ENCODE results near the gene PFN3.
A peak's percentile ranks its signal among the peaks of the same experiment; 100 is the strongest.
"Not testable (repeated sequence)": the region's sequence is repeated elsewhere in the genome, so short reads cannot be mapped to it uniquely, and the experiment has no call there.

The PFN3 gene

GRCh38 chr5:177419046-177419445 lies 18.6 kb upstream of the PFN3 start:
- TF ChIP-seq CTCF (IDR thresholded peaks at IDR 0.05; ENCODE audit: low read depth, low read length) (no peak), EZH2phosphoT487 (IDR thresholded peaks at IDR 0.05; ENCODE audit: low read depth) (no peak)
- H3K9ac ChIP-seq (ENCODE audit: low read length), result no peak overlapping the region
- no peaks in the 10 kb centered on the region for H3K36me3 ChIP-seq (replicated peaks; ENCODE audit: low read depth, low read length)
- no peaks in the 10 kb centered on the region for H4K20me1 ChIP-seq (ENCODE audit: insufficient read depth, low read length)
- no peaks in the 10 kb centered on the region for H3K9me3 ChIP-seq (ENCODE audit: insufficient read depth, low read length)
- no peaks in the 10 kb centered on the region for H3K27me3 ChIP-seq (ENCODE audit: low read depth, low read length)
- H3K4me1 ChIP-seq (ENCODE audit: low read length), result no peaks in the 10 kb centered on the region
- no peaks in the 10 kb centered on the region for H3K79me2 ChIP-seq (ENCODE audit: low read length)
- H3K4me3 ChIP-seq (ENCODE audit: low read length), result no peak overlapping the region
- H3K27ac ChIP-seq (ENCODE audit: low read length), result no peak overlapping the region
- H3K4me2 ChIP-seq (ENCODE audit: low read length), result no peak overlapping the region
- no peak overlapping the region for H2AFZ ChIP-seq (ENCODE audit: low read depth, low read length)

- H3K9me3 ChIP-seq (ENCODE audit: insufficient read depth, low read length); H3K9ac ChIP-seq (ENCODE audit: low read length); H3K36me3 ChIP-seq (replicated peaks; ENCODE audit: low read depth, low read length); H2AFZ ChIP-seq (ENCODE audit: low read depth, low read length); H3K4me2 ChIP-seq (ENCODE audit: low read length); H3K79me2 ChIP-seq (ENCODE audit: low read length); H4K20me1 ChIP-seq (ENCODE audit: insufficient read depth, low read length); H3K27me3 ChIP-seq (ENCODE audit: low read depth, low read length); H3K4me3 ChIP-seq (ENCODE audit: low read length); H3K27ac ChIP-seq (ENCODE audit: low read length); H3K4me1 ChIP-seq (ENCODE audit: low read length): not testable (repeated sequence)
These were observed 16.6 kb upstream of the PFN3 start for GRCh38 chr5:177417081-177417480.

- Histone ChIP-seq H2AFZ (ENCODE audit: low read depth, low read length) (no peak overlapping the region), H3K4me3 (ENCODE audit: low read length) (no peak overlapping the region), H3K79me2 (ENCODE audit: low read length) (no peaks in the 10 kb centered on the region), H4K20me1 (ENCODE audit: insufficient read depth, low read length) (no peaks in the 10 kb centered on the region), H3K4me2 (ENCODE audit: low read length) (no peak overlapping the region), H3K9ac (ENCODE audit: low read length) (no peak overlapping the region), H3K9me3 (ENCODE audit: insufficient read depth, low read length) (no peaks in the 10 kb centered on the region), H3K27ac (ENCODE audit: low read length) (no peak overlapping the region), H3K36me3 (replicated peaks; ENCODE audit: low read depth, low read length) (no peaks in the 10 kb centered on the region), H3K27me3 (ENCODE audit: low read depth, low read length) (0 out of 2 replicates have a peak, but pooled peaks cover 5% of the 10 kb centered on the region), H3K4me1 (ENCODE audit: low read length) (peaks cover 9% of the 10 kb centered on the region)
- TF ChIP-seq CTCF (IDR thresholded peaks at IDR 0.05; ENCODE audit: low read depth, low read length) (no peak), EZH2phosphoT487 (IDR thresholded peaks at IDR 0.05; ENCODE audit: low read depth) (no peak)
These were observed 14.0 kb upstream of the PFN3 start for GRCh38 chr5:177414481-177414880.

- H3K4me3 ChIP-seq (ENCODE audit: low read length), result peak overlapping the region; percentile 32
- H3K4me1 ChIP-seq (ENCODE audit: low read length), result peaks cover 9% of the 10 kb centered on the region
- TF ChIP-seq CTCF (IDR thresholded peaks at IDR 0.05; ENCODE audit: low read depth, low read length) (no peak), EZH2phosphoT487 (IDR thresholded peaks at IDR 0.05; ENCODE audit: low read depth) (no peak)
- no peaks in the 10 kb centered on the region for H3K36me3 ChIP-seq (replicated peaks; ENCODE audit: low read depth, low read length)
- H3K27me3 ChIP-seq (ENCODE audit: low read depth, low read length), result 0 out of 2 replicates have a peak, but pooled peaks cover 5% of the 10 kb centered on the region
- H3K27ac ChIP-seq (ENCODE audit: low read length), result no peak overlapping the region
- H3K79me2 ChIP-seq (ENCODE audit: low read length), result no peaks in the 10 kb centered on the region
- peak overlapping the region; percentile 55 for H3K4me2 ChIP-seq (ENCODE audit: low read length)
- no peak overlapping the region for H3K9ac ChIP-seq (ENCODE audit: low read length)
- H3K9me3 ChIP-seq (ENCODE audit: insufficient read depth, low read length), result no peaks in the 10 kb centered on the region
- no peaks in the 10 kb centered on the region for H4K20me1 ChIP-seq (ENCODE audit: insufficient read depth, low read length)
- H2AFZ ChIP-seq (ENCODE audit: low read depth, low read length), result 0 out of 2 replicates have a peak overlapping the region, but pooled peaks have one; percentile 20
These were observed 12.3 kb upstream of the PFN3 start for GRCh38 chr5:177412603-177413233.

Measured in OCI-LY3 (cell line).